ENCODE measurements around the gene CD52. TPM values are rescaled to one million over a fixed set of nuclear protein-coding genes. Genes with fewer than 3 reads are reported as not detected.

CD52 gene
- total RNA-seq, 1 donor from 2014 or later = 2.4 TPM

DNA sequence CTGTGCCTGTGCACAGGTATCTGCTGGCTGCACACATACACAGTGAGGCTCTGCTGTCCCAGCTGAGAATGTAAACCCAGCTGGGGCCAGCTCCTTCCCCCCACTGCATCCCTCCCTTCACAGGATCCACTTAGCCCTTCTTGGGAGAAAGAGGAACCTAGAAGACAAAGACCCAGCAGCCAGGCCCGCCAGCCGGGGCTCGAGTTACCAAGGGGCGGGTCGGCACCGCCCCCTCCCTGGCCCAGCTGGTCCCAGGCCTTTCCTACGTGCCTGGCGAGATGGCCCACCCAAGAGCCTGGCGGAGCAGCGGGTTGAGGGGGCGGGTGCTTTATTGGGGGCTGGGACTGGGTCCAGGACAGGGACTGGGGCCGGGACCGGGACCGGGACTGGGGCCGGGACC, 35.8 kb upstream of the CD52 start:
- DNase-seq = peak; percentile 56
- peaks cover 92% of the 10 kb centered on the region for H3K4me1 ChIP-seq
- TF ChIP-seq, protein P1, sequence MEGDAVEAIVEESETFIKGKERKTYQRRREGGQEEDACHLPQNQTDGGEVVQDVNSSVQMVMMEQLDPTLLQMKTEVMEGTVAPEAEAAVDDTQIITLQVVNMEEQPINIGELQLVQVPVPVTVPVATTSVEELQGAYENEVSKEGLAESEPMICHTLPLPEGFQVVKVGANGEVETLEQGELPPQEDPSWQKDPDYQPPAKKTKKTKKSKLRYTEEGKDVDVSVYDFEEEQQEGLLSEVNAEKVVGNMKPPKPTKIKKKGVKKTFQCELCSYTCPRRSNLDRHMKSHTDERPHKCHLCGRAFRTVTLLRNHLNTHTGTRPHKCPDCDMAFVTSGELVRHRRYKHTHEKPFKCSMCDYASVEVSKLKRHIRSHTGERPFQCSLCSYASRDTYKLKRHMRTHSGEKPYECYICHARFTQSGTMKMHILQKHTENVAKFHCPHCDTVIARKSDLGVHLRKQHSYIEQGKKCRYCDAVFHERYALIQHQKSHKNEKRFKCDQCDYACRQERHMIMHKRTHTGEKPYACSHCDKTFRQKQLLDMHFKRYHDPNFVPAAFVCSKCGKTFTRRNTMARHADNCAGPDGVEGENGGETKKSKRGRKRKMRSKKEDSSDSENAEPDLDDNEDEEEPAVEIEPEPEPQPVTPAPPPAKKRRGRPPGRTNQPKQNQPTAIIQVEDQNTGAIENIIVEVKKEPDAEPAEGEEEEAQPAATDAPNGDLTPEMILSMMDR (IDR thresholded peaks at IDR 0.05; ENCODE audit: borderline replicate concordance) = no peak

DNA sequence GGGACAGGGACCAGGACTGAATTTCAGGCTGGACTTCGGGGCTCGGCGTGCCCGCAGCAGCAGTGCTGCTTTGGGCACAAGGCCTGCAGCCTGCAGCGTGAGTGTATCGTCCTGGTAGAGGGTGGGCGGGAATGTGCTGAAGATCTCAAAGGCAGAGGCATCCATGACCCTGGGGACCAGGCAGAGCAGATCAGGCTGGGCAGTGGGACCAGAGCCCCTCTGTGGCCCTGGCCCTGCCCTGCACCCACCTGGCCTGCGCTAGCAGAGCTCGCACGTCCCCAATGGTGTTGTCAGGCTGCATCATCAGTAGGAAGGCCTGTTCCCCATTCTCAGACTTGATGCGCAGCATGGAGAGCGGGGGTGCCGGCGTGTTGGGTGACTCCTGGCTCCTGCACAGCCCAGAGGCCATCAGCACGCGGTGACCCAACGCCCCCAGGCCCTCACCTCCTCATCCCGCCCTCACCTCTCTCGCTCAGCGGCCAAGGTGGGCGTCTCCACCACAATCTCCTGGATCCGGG, 35.3 kb upstream of the CD52 start:
- DNase-seq = no peak
- TF ChIP-seq, protein P1 (IDR thresholded peaks at IDR 0.05; ENCODE audit: borderline replicate concordance) = no peak
- H3K27ac ChIP-seq (replicated peaks) = peak overlapping the region; percentile 98
- no peaks in the 10 kb centered on the region for H3K27me3 ChIP-seq (ENCODE audit: low read depth)
- H3K36me3 ChIP-seq = peaks cover 15% of the 10 kb centered on the region
- H3K9me3 ChIP-seq (replicated peaks) = no peaks in the 10 kb centered on the region
- intact Hi-C loops (cut with micrococcal nuclease) = no loop called here
- peak overlapping the region; percentile 92 for H3K4me3 ChIP-seq
- H3K4me1 ChIP-seq = peaks cover 92% of the 10 kb centered on the region

More for the DNA sequence above, 35.8 kb upstream of the CD52 start:
- H3K4me3 ChIP-seq = peak overlapping the region; percentile 92
- H3K36me3 ChIP-seq = peaks cover 20% of the 10 kb centered on the region
- intact Hi-C loops (cut with micrococcal nuclease) = no loop called here
- H3K27ac ChIP-seq (replicated peaks) = peak overlapping the region; percentile 98
- no peaks in the 10 kb centered on the region for H3K9me3 ChIP-seq (replicated peaks)
- no peaks in the 10 kb centered on the region for H3K27me3 ChIP-seq (ENCODE audit: low read depth)

DNA sequence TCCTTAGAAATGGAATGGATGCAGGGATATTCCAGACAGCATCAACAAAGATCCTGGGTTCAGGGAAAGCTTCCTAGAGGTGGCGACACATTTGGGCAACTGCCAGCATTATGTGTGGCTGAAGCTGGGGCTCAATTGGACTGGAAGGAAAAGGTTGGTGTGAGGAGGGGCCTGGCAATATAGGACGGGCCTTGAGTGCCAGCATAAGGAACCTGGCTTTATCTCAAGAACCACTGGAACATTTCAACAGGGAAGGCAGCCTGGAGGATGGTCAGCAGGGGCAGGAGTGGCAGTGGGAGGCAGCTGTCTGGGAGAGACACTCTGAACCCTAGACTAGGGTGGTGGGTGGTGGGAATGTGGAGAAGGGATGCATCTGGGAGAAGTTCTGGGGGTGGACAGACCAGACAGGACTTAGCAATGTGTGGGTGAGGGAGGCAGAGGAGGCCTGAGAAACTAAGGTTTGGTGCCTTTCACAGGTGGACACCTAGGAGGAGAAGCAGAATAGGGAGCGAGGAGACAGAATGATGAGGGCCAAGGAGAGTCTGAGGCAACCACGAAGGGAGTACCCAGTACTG, 34.4 kb upstream of the CD52 start:
- no peak for DNase-seq
- H3K27ac ChIP-seq (replicated peaks) = peak overlapping the region; percentile 98
- intact Hi-C loops (cut with micrococcal nuclease) = no loop called here
- no peaks in the 10 kb centered on the region for H3K27me3 ChIP-seq (ENCODE audit: low read depth)
- peaks cover 10% of the 10 kb centered on the region for H3K36me3 ChIP-seq
- H3K4me1 ChIP-seq = peaks cover 92% of the 10 kb centered on the region
- no peaks in the 10 kb centered on the region for H3K9me3 ChIP-seq (replicated peaks)
- no peak overlapping the region for H3K4me3 ChIP-seq
- TF ChIP-seq, protein P1 (IDR thresholded peaks at IDR 0.05; ENCODE audit: borderline replicate concordance) = no peak

DNA sequence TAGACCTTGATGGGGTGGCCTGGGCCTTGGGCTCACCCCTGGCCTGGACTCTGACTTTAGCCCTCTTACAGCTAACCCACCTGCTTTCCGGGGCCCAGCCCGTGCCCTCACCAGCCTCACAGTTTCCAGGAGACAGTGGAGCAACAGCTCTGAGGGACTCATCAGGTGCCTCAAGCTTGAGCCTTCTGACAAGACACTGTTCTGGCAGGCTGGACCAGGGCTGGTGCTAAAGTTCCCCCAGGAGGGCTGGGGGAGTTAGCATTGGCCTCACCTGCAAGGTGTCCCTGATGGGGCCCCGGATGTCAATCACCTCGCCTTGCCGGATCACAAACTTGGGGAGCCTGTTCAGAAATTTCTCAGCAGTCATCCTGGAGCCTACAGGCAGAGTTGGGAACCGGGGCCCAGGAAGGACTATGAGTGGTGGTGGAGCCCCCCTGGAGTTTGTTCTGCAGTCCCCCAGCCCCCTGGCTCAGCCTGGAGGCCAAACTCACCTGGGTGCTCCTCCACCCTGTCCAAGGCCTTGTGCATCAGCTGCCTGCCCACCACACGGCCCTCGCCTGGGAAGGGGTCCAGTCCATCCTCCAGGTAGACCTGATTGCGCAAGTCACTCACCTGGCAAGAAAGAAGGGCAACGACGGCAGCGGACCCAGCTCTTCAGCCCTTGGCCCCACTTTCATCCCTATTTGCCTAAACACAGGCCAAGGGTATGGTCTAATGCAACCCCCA, 33.7 kb upstream of the CD52 start:
- intact Hi-C loops (cut with micrococcal nuclease) = no loop called here
- no peaks in the 10 kb centered on the region for H3K9me3 ChIP-seq (replicated peaks)
- DNase-seq = no peak
- no peaks in the 10 kb centered on the region for H3K27me3 ChIP-seq (ENCODE audit: low read depth)
- H3K4me1 ChIP-seq = peaks cover 87% of the 10 kb centered on the region
- H3K4me3 ChIP-seq = no peak overlapping the region
- TF ChIP-seq, protein P1 (IDR thresholded peaks at IDR 0.05; ENCODE audit: borderline replicate concordance) = no peak
- peak overlapping the region; percentile 98 for H3K27ac ChIP-seq (replicated peaks)
- H3K36me3 ChIP-seq = peaks cover 10% of the 10 kb centered on the region

DNA sequence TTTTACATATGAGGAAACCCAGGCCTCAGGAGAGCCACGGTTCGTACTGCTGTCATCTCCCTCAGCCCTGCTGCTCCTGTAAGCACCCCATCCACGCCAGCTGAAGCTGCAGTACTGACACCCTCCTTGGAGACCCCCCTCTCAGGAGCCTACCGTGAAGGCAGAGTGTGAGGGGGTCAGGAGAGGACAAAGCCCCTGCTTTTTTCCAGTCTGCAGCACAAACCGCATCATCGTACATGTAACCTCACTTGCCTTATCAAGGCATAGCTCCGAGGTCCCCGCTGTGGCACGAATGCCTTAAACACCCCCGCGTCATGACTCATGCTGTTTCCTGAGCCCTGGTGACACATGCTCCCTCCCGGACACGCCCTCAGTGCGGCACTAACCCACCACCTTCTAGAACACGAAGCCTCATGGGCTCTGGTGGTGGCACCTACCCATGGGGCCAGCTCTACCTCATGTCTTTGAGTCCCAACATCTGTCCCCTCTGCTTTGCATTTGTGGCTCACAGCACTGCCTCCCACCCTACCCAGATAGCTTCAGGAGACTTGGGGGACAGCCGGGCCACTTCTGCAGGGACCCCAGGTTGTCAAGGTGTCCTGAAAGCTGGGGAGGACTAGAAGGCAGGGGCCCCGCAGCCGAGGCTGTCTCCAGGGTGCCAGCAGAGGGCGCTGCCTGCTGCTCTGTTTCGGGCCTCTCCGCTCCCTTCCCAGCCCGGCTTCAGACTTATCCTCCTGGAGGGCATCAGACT, 33.0 kb upstream of the CD52 start:
- DNase-seq = peak; percentile 65
- Histone ChIP-seq H3K4me3 (no peak overlapping the region), H3K36me3 (peaks cover 10% of the 10 kb centered on the region), H3K4me1 (peaks cover 80% of the 10 kb centered on the region), H3K9me3 (replicated peaks) (no peaks in the 10 kb centered on the region), H3K27ac (replicated peaks) (peak overlapping the region; percentile 98), H3K27me3 (ENCODE audit: low read depth) (no peaks in the 10 kb centered on the region)
- intact Hi-C loops (cut with micrococcal nuclease) = no loop called here
- TF ChIP-seq, protein P1 (IDR thresholded peaks at IDR 0.05; ENCODE audit: borderline replicate concordance) = peak; percentile 78
